ENCODE results near the gene ARID1B.

- TF ChIP-seq CTCF (IDR thresholded peaks at IDR 0.05), result no peak
- TF ChIP-seq MAX (CRISPR knock-in tag; IDR thresholded peaks at IDR 0.05), result no peak
- TF ChIP-seq TCF7 (CRISPR knock-in tag; IDR thresholded peaks at IDR 0.05; ENCODE audit: low read depth), result no peak
Measured at GRCh38 chr6:156740604-156741003, 36.6 kb upstream of the ARID1B start.
